ENCODE data around the gene PEX14. TPM values are rescaled to one million over a fixed set of nuclear protein-coding genes. Genes with fewer than 3 reads are reported as not detected.

The PEX14 gene
- total RNA-seq, 2 donors from 2014 or later = 24.3 to 26.0 TPM

DNA sequence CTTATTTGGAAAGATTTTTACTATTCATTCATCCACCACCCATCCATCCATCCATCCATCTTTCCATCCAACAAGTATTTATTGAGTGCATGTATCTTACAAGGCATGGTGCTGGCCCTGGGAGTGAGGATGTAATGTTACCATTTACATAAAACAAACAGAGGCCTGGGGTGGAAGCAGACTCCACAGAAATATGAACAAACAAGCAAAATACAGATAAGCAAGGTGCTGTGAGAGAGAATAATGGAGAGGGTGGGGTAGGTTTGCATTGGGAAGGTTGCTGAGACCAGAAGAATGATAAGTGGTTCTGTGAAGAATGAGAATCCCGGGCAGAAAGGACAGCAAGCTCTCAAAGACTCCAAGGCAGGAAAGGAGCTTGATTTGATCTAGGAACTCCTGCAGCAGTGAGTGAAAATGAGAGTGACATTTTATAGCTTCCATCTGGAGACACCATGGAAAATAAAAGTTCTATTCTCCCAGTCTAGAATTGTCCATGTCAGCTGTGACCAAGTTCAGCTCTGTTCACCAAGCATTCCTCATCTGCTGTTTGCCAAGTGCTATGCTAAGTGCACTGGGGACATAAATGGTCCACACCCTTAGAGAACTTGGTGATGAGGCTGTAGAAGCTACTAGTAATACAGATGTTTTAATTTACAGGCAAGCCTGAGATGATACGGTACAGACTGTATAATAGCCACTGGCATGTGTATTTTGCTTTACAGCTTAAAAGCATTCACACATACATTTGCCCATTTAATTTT is 75.3 kb downstream of the PEX14 start:
- H3K36me3 Mint-ChIP-seq (ENCODE audit: low read depth) = no peaks in the 10 kb centered on the region
- H3K27ac Mint-ChIP-seq = no peak overlapping the region
- no peaks in the 10 kb centered on the region for H3K27me3 Mint-ChIP-seq (ENCODE audit: insufficient read depth)
- peaks cover 29% of the 10 kb centered on the region for H3K4me1 Mint-ChIP-seq
- H3K9me3 Mint-ChIP-seq = no peaks in the 10 kb centered on the region
- H3K9ac ChIP-seq (ENCODE audit: extremely low read depth, low read length, poor library complexity, severe bottlenecking) = no peak overlapping the region
- H3K9me3 ChIP-seq (ENCODE audit: control insufficient read depth, low read length) = no peaks in the 10 kb centered on the region
- H3K36me3 ChIP-seq (ENCODE audit: control insufficient read depth, insufficient read depth, low read length) = no peaks in the 10 kb centered on the region
- H3K4me3 ChIP-seq (ENCODE audit: low read length) = no peak overlapping the region
- TF ChIP-seq, protein P1, sequence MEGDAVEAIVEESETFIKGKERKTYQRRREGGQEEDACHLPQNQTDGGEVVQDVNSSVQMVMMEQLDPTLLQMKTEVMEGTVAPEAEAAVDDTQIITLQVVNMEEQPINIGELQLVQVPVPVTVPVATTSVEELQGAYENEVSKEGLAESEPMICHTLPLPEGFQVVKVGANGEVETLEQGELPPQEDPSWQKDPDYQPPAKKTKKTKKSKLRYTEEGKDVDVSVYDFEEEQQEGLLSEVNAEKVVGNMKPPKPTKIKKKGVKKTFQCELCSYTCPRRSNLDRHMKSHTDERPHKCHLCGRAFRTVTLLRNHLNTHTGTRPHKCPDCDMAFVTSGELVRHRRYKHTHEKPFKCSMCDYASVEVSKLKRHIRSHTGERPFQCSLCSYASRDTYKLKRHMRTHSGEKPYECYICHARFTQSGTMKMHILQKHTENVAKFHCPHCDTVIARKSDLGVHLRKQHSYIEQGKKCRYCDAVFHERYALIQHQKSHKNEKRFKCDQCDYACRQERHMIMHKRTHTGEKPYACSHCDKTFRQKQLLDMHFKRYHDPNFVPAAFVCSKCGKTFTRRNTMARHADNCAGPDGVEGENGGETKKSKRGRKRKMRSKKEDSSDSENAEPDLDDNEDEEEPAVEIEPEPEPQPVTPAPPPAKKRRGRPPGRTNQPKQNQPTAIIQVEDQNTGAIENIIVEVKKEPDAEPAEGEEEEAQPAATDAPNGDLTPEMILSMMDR (conservative IDR thresholded peaks at IDR 0.05) = no peak
- no peaks in the 10 kb centered on the region for H3K27me3 ChIP-seq (ENCODE audit: control insufficient read depth, insufficient read depth, low read length, poor library complexity, severe bottlenecking)
- no peaks in the 10 kb centered on the region for H3K4me1 ChIP-seq (ENCODE audit: control insufficient read depth, insufficient read depth, low read length)
- no peak for DNase-seq
- no peak overlapping the region for H3K27ac ChIP-seq (ENCODE audit: low read depth, low read length)
- WGBS, 2 experiments (ENCODE audit: insufficient coverage in 1 of 2, insufficient read length in 1 of 2) = 86 to 88% methylated on average over 2 of the region's 2 CpGs
- no peak overlapping the region for H3K4me3 Mint-ChIP-seq

DNA sequence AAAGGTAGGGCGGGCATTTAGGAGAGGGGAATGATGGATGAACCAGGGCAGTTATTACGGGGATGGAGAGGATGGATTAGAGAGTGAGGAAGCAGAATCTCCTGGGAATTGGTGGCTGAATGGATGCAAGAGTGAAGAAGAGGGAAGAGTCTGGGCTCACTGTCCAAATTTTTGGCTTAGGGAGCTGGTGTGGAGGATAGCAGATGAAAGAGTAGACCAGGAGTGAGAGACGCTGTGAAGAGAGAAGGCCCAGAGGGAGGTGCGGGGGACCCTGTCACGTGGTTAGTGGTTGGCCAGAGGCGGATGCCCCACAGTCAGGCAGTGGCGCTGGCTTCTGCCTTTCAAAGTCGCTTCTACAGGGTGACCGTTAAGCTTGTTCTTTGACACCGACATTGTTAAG is 78.4 kb downstream of the PEX14 start:
- Histone ChIP-seq H3K36me3 (ENCODE audit: control insufficient read depth, insufficient read depth, low read length) (no peaks in the 10 kb centered on the region), H3K4me1 (ENCODE audit: control insufficient read depth, insufficient read depth, low read length) (peaks cover 9% of the 10 kb centered on the region), H3K9ac (ENCODE audit: extremely low read depth, low read length, poor library complexity, severe bottlenecking) (no peak overlapping the region), H3K27ac (ENCODE audit: low read depth, low read length) (no peak overlapping the region), H3K4me3 (ENCODE audit: low read length) (no peak overlapping the region), H3K9me3 (ENCODE audit: control insufficient read depth, low read length) (no peaks in the 10 kb centered on the region), H3K27me3 (ENCODE audit: control insufficient read depth, insufficient read depth, low read length, poor library complexity, severe bottlenecking) (no peaks in the 10 kb centered on the region)
- H3K4me3 Mint-ChIP-seq = no peak overlapping the region
- no peaks in the 10 kb centered on the region for H3K9me3 Mint-ChIP-seq
- no peak for DNase-seq
- no peak overlapping the region for H3K27ac Mint-ChIP-seq
- H3K4me1 Mint-ChIP-seq = peaks cover 42% of the 10 kb centered on the region
- 86 to 88% methylated on average over 10 of the region's 10 CpGs for WGBS, 2 experiments (ENCODE audit: insufficient coverage in 1 of 2, insufficient read length in 1 of 2)
- TF ChIP-seq, protein P1 (conservative IDR thresholded peaks at IDR 0.05) = no peak
- no peaks in the 10 kb centered on the region for H3K27me3 Mint-ChIP-seq (ENCODE audit: insufficient read depth)
- no peaks in the 10 kb centered on the region for H3K36me3 Mint-ChIP-seq (ENCODE audit: low read depth)

DNA sequence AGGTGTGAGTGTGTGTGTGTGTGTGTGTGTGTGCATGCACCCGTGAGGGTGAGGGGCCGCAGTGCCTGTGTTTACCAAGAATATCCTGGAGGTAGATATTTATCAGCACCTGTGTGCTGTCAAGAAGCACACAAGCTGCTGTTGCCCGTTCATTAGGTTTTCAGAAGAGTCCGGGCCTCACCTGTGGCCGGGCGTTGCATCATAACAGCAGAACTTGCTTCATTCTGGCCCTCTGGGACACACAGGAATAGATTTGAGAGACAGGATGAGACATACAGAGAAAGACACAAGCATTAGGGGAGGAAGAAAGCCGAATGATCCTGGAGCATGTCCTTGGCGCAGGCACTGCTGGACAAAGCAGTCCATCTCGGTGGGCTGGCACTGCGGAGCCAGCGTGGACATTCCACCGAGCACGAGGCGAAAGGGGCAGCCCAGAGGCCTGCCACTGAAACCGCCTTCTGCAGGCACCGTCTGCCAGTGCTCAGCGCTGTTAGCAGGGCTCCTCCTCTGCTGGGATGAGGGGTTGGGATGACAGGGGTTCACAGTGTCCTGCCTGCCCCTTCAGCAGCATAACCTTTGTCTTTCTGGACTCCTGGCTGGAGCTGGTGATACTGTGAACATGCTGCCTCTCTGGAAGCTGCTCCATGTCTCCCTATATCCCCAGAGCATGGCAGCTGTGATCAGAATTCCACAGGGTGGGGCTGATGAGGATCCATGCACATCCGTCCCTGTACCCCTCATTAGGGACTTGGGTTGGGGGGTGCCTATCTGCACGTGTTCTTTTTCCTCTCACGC is 81.1 kb downstream of the PEX14 start:
- Mint-ChIP-seq H3K27ac (peak overlapping the region; percentile 81), H3K36me3 (ENCODE audit: low read depth) (peaks cover under 1% of the 10 kb centered on the region), H3K4me1 (peaks cover 33% of the 10 kb centered on the region), H3K27me3 (ENCODE audit: insufficient read depth) (no peaks in the 10 kb centered on the region), H3K9me3 (no peaks in the 10 kb centered on the region), H3K4me3 (peak overlapping the region; percentile 7)
- Histone ChIP-seq H3K27me3 (ENCODE audit: control insufficient read depth, insufficient read depth, low read length, poor library complexity, severe bottlenecking) (no peaks in the 10 kb centered on the region), H3K9me3 (ENCODE audit: control insufficient read depth, low read length) (no peaks in the 10 kb centered on the region), H3K27ac (ENCODE audit: low read depth, low read length) (peak overlapping the region; percentile 39), H3K4me1 (ENCODE audit: control insufficient read depth, insufficient read depth, low read length) (peaks cover 9% of the 10 kb centered on the region), H3K4me3 (ENCODE audit: low read length) (no peak overlapping the region), H3K9ac (ENCODE audit: extremely low read depth, low read length, poor library complexity, severe bottlenecking) (no peak overlapping the region), H3K36me3 (ENCODE audit: control insufficient read depth, insufficient read depth, low read length) (no peaks in the 10 kb centered on the region)
- TF ChIP-seq, protein P1 (conservative IDR thresholded peaks at IDR 0.05) = no peak
- WGBS, 2 experiments (ENCODE audit: insufficient coverage in 1 of 2, insufficient read length in 1 of 2) = 76 to 89% methylated on average over 8 to 20 of the region's 20 CpGs
- DNase-seq = no peak

All from endodermal cell (in vitro differentiated cells).